Keratinocyte (primary cell): ENCODE measurements around the gene SETD7.

ENCODE experiments used
- EZH2 ChIP-seq: IDR thresholded peaks from one replicate; pipeline ENCODE4 v1.6.1; 2012; ENCODE audit warnings: inconsistent platforms, mild to moderate bottlenecking, low read length, moderate library complexity
- TF ChIP-seq, protein P1 (sequence below), 3 experiments: IDR thresholded peaks in 1 of 3; conservative IDR thresholded peaks in 1 of 3; optimal IDR thresholded peaks in 1 of 3; 2 replicates in 2 of 3; 3 replicates in 1 of 3; pipeline versions ENCODE3 to v1.5.1; 2011; ENCODE audit warnings: low read length in 3 of 3, mild to moderate bottlenecking in 3 of 3, moderate library complexity in 2 of 3, control low read depth in 1 of 3, inconsistent platforms in 1 of 3; ENCODE audit not compliant: insufficient read depth in 2 of 3; ENCODE audit errors: extremely low read depth in 1 of 3

- TF ChIP-seq EZH2, result no peak
- TF ChIP-seq, protein P1, sequence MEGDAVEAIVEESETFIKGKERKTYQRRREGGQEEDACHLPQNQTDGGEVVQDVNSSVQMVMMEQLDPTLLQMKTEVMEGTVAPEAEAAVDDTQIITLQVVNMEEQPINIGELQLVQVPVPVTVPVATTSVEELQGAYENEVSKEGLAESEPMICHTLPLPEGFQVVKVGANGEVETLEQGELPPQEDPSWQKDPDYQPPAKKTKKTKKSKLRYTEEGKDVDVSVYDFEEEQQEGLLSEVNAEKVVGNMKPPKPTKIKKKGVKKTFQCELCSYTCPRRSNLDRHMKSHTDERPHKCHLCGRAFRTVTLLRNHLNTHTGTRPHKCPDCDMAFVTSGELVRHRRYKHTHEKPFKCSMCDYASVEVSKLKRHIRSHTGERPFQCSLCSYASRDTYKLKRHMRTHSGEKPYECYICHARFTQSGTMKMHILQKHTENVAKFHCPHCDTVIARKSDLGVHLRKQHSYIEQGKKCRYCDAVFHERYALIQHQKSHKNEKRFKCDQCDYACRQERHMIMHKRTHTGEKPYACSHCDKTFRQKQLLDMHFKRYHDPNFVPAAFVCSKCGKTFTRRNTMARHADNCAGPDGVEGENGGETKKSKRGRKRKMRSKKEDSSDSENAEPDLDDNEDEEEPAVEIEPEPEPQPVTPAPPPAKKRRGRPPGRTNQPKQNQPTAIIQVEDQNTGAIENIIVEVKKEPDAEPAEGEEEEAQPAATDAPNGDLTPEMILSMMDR (optimal IDR thresholded peaks at IDR 0.05 in 1 of 3, IDR thresholded peaks at IDR 0.05 in 1 of 3, conservative IDR thresholded peaks at IDR 0.05 in 1 of 3; ENCODE audit: extremely low read depth in 1 of 3, insufficient read depth in 2 of 3, low read length in 3 of 3), result no peak
Observed at GRCh38 chr4:139552517-139553307, 3.3 kb downstream of the SETD7 start.
